ENCODE results near the gene ZFHX2. TPM values are rescaled to one million over a fixed set of nuclear protein-coding genes. Genes with fewer than 3 reads are reported as not detected.
A peak's percentile ranks its signal among the peaks of the same experiment; 100 is the strongest.
"Not testable (repeated sequence)": the region's sequence is repeated elsewhere in the genome, so short reads cannot be mapped to it uniquely, and the experiment has no call there.

Gene ZFHX2
- not detected in 2 replicates for total RNA-seq (2014; rRNA removed; shearing (Covaris generic); ENCODE audit: low replicate concordance)

DNA sequence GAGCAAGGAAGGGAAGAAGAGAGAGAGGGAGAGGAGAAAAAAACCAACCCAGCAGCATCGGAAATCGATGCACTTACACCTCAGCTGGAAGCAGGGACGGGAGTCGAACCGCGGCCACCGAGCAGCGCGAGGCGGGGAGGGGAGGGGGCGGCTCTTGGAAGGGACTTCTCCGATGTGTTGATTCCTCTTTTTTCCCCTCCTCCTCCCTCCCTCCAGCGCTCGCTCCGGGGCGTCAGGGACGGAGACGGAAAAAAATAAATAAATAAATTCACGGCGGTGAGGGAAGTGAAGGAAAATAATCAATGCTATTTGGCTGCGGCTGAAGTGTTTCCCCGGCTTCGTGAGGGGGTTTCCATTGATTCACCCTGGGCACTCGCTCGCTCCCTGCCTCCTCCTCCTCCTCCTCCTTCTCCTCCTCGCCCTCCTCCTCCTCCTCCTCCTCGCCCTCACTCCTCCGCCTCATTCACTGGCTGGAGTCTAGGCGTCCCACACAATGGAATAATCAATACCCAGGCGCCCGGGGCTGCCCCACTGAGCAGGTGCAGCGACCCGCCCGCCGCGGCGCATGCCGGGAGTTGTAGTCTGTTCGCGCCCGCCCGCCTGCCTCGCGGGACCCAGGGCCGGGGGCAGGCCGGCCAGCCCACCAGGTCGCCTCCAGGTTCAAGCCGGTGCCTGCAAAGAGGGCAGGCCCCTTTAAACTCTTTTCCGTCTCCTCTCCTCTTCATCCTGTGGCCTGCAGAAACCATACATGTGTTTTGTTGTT is at the start of gene ZFHX2:
Gene ZFHX2 (minus strand): TSS at position 500 of the 763 bp plus-strand sequence. CDS start 16,440 bp downstream, outside the sequence.
- in situ Hi-C loops (cut with HindIII; ENCODE audit: low pct_unique_long_range_greater_than_20kb, low sequenced_read_pairs) = no loop called here

DNA sequence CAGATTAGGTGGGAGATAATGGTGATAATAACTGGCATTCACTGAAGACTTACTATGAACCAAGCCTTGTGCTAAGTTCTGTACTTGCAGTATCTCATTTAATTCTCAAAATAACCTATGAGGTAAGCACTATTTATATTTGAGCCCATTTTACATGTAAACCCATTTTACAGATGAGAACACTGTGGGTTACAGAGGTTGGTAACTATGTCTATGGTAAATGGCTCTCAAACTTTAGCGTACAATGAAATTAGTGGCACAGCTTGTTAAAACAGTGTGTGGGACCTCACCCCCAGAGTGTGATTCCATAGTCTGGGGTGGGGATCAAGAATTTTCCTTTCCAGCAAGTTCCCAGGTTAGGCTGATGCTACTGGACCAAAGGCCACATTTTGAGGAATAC is 49.2 kb upstream of the ZFHX2 start:
- no peak for DNase-seq (ENCODE audit: low read depth)
- in situ Hi-C loops (cut with HindIII; ENCODE audit: low pct_unique_long_range_greater_than_20kb, low sequenced_read_pairs) = no loop called here

More for the DNA sequence above, at the start of gene ZFHX2:
- peak; percentile 63 for DNase-seq (ENCODE audit: low read depth)

DNA sequence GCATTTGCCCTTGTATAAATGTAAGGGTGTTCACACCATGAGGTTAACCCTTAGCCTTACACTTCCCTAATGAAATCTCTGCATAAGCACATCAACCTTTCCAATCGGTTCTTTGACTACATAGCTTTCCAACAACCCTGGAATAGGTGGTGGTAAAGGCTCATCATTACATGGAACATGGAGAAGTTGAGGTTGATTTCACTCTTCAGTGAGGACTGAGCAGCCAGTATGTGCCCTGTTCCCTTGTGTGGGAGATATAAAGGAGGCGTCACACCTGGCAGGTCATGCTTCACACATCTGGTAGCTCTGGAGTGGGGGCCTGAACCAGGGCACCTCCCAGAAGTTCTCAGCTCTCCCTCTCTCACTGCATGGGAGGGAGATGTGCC is 48.8 kb upstream of the ZFHX2 start:
- in situ Hi-C loops (cut with HindIII; ENCODE audit: low pct_unique_long_range_greater_than_20kb, low sequenced_read_pairs) = no loop called here
- no peak for DNase-seq (ENCODE audit: low read depth)

DNA sequence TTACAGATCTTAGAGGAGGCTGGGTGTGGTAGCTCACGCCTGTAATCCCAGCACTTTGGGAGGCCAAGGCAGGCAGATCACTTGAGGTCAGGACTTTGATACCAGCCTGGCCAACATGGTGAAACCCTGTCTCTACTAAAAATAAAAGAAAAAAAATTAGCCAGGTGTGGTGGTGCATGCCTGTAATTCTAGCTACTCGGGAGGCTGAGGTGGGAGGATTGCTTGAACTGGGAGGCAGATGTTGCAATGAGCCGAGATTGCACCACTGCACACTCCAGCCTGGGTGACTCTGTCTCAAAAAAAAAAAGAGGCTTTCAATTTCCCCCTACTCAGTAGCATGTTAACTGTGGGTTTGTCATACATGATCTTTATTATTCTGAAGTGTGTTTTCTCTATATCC is 42.6 kb upstream of the ZFHX2 start:
- DNase-seq (ENCODE audit: low read depth); in situ Hi-C loops (cut with HindIII; ENCODE audit: low pct_unique_long_range_greater_than_20kb, low sequenced_read_pairs): not testable (repeated sequence)

DNA sequence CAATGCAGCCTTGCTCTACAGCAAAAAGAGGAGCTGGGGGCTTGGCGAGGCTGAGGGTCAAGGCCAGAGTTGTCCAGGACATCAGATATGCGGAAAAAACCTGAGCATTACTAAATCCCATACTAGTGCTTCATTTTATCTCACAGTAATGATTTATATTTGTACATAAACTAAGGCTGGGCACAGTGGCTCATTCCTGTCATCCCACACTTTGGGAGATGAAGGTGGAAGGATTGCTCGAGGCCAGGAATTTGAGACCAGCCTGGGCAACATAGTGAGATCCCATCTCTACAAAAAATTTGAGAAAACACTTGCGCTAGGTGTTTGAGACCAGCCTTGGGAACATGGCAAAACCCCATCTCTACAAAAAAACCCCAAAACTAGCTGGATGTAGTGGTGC is 38.6 kb upstream of the ZFHX2 start:
- no peak for DNase-seq (ENCODE audit: low read depth)
- in situ Hi-C loops (cut with HindIII; ENCODE audit: low pct_unique_long_range_greater_than_20kb, low sequenced_read_pairs) = no loop called here

DNA sequence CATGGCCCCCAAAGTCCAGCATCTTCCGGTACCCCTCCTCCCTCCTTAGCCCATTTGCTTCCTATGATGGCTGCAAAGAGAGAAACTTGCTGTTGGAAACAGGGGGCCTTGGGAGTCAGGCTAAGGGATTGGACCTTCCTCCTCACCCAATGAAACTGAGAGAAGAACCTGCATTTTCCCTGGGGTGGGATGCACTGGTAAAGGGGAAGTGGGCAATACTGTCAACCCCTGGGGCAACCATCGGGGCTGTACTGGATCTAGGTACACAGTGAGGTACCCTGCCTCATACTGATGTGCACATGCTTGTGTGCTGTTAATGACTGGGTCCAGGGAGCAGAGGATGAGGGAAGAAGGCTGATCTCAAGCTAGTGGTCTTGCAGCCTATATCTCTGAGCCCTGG is 38.0 kb upstream of the ZFHX2 start:
- no peak for DNase-seq (ENCODE audit: low read depth)
- in situ Hi-C loops (cut with HindIII; ENCODE audit: low pct_unique_long_range_greater_than_20kb, low sequenced_read_pairs) = no loop called here

DNA sequence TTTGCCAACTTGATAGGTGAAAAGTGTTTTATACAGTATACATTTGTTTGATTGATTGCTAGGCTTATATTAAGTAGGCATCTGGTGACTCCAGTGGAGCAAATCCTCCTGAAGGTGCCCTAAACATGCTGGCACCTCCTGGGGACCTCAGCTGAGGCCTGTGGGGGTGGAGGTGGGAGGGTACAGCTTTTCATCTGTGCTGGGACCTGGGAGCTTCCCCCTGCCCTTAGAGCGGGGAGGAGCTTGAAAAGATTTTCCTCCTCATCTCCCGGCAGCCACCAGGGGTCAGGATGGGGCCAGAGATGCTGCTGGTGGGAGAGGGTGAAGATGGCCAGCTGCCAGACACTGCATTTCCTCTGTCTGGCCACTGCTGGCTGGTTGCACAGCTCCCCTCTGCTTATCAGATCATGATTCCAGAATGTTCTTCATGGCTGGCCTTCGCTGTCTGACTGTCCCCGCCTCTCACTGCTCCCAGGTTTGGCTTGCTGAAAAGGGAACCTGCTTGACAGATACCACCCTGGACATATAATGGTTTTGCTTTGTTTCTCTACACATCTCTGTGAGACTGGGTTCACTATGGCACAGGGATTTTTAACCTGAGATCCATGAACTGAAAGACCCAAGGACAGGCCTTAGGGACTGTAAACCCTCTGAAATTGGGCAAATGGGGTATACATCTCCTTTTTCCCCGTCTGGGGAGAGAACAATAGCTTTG is 37.5 kb upstream of the ZFHX2 start:
- peak; percentile 77 for DNase-seq (ENCODE audit: low read depth)
- in situ Hi-C loops (cut with HindIII; ENCODE audit: low pct_unique_long_range_greater_than_20kb, low sequenced_read_pairs) = no loop called here

DNA sequence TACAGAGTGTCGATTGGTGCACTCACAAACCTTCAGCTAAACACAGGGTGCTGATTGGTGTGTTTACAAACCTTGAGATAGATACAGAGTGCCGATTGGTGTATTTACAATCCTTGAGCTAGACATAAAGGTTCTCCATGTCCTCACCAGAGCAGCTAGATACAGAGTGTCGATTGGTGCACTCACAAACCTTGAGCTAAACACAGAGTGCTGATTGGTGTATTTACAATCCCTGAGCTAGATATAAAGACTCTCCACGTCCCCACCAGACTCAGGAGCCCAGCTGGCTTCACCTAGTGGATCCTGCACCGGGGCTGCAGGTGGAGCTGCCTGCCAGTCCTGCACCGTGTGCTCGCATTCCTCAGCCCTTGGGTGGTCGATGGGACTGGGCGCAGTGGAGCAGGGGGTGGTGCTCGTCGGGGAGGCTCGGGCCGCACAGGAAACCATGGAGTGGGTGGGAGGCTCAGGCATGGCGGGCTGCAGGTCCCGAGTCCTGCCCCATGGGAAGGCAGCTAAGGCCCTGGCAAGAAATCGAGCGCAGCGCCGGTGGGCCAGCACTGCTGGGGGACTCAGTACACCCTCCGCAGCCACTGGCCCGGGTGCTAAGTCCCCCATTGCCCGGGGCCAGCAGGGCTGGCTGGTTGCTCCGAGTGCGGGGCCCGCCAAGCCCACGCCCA is 33.1 kb upstream of the ZFHX2 start:
- in situ Hi-C loops (cut with HindIII; ENCODE audit: low pct_unique_long_range_greater_than_20kb, low sequenced_read_pairs); DNase-seq (ENCODE audit: low read depth): not testable (repeated sequence)

DNA sequence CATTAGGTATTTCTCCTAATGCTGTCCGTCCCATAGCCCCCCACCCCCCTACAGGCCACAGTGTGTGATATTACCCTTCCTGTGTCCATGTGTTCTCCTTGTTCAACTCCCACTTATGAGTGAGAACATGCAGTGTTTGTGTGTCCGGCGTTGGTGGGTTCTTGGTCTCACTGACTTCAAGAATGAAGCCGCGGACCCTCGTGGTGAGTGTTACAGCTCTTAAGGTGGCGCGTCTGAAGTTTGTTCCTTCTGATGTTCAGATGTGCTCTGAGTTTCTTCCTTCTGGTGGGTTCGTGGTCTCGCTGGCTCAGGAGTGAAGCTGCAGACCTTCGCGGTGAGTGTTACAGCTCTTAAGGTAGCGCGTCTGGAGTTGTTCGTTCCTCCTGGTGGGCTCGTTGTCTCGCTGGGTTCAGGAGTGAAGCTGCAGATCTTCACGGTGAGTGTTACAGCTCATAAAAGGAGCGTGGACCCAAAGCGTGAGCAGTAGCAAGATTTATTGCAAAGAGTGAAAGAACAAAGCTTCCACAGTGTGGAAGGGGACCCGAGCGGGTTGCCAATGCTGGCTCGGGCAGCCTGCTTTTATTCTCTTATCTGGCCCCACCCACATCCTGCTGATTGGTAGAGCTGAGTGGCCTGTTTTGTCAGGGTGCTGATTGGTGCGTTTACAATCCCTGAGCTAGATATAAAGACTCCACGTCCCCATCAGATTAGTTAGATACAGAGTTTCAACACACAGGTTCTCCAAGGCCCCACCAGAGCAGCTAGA is 32.4 kb upstream of the ZFHX2 start:
- in situ Hi-C loops (cut with HindIII; ENCODE audit: low pct_unique_long_range_greater_than_20kb, low sequenced_read_pairs); DNase-seq (ENCODE audit: low read depth): not testable (repeated sequence)

DNA sequence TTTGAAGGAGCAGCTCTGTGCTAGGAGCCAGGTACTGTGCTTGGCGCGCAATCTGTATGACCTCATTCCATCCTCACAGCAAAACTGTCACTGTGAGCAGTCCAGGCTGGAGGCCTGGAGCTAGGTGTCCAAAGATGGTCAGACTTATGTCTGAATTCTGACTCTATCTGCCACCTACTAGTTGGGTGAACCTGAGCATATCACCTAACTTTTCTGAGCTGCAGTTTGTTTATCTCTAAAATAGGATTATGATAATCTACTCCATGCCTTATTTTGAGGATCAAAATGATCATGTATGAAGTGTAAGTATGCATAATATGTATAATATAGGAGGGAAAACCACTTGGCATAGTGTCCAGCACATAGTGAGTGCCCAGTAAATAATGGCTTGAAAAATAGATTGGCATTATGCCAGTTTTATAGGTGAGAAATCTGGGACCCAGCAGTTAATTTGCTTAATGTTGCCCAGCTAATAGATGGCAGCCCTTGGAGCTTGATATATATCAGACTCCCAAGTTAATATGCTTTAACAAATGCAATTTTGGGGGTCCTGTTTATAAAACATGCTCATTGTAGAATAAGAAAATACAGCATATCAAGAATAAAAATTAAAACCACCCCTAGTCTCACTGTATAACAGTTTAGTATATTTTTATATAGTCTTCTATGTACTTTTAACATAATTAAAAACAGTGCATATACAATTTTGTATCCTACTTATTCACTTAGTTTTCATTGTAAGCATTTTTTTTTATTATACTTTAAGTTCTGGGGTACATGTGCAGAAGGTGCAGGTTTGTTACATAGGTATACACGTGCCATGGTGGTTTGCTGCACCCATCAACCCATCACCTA is 31.6 kb upstream of the ZFHX2 start:
- in situ Hi-C loops (cut with HindIII; ENCODE audit: low pct_unique_long_range_greater_than_20kb, low sequenced_read_pairs) = no loop called here
- DNase-seq (ENCODE audit: low read depth) = no peak

DNA sequence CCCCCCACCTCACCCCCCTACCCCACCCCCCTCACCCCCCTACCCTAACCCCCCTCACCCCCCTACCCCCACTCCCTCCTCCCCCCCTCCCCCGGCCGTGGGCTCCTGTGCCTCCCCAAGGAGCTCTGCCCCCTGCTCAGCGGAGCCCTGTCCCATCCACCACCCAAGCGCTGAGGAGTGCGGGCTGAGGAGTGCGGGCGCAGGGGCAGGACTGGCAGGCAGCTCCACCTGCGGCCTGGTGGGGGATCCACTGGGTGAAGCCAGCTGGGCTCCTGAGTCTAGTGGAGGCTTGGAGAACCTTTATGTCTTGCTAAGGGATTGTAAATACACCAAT is 29.4 kb upstream of the ZFHX2 start:
- in situ Hi-C loops (cut with HindIII; ENCODE audit: low pct_unique_long_range_greater_than_20kb, low sequenced_read_pairs) = no loop called here
- DNase-seq (ENCODE audit: low read depth) = no peak

DNA sequence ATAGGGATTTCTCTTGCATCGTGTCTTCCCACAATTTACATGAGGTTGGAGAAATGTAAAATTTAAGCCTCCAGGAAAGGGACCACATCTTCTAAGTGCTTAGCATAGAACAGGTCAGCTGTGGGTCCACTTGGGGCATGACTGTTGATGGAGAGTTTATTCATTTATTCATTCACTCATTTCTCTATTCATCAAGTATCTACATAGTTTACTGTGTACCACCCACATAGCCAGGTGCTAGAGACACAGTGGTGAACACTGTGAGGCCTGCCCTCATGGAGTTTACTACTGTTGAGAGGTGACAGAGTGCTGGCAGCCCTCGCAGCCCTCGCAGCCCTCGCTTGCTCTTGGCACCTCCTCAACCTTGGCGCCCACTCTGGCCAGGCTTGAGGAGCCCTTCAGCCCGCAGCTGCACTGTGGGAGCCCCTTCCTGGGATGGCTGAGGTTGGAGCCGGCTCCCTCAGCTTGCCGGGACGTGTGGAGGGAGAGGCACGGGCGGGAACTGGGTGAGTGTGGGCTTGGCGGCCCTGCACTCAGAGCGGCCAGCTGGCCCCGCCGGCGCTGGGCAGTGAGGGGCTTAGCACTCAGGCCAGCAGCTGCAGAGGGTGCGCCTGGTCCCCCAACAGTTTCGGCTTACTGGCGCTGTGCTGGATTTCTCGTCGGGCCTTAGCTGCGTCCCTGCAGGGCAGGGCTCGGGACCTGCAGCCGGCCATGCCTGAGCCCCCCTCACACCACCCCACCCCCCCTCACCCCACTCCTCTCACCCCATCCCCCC is 28.8 kb upstream of the ZFHX2 start:
- in situ Hi-C loops (cut with HindIII; ENCODE audit: low pct_unique_long_range_greater_than_20kb, low sequenced_read_pairs) = no loop called here
- no peak for DNase-seq (ENCODE audit: low read depth)

DNA sequence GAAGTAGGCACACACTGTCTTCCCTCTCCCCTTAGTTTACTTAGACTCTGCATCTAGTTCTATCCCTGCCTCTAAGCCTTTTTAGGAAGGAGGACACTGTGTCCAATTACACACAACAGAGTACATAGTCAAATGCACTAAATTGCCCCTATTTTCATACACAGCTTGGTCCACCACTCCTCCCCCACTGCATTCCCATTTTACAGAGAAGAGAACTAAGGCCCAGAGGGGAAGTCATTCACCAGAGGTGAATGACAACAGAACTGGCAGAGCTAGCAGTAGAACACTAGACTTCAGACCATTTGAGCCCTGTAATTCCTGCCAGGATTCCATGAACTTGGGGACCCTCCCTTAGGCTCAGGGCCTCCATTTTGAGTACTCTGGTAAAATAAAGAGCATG is 28.2 kb upstream of the ZFHX2 start:
- in situ Hi-C loops (cut with HindIII; ENCODE audit: low pct_unique_long_range_greater_than_20kb, low sequenced_read_pairs) = no loop called here
- DNase-seq (ENCODE audit: low read depth) = no peak

DNA sequence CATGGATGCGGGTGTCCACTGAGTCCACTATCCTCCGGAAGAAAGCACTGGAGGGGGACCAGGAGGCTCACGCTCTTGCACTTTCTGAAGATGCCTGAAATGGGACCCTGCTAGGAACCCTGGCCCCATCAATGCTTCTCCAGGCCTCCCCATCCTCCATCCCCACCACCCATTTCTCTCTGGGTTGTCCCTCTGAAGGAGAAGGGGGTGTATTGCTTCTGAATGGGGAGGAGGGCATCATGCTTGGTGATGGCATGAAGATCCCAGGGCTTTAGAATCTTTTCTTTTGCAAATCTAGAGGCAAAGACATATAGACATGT is 27.7 kb upstream of the ZFHX2 start:
- in situ Hi-C loops (cut with HindIII; ENCODE audit: low pct_unique_long_range_greater_than_20kb, low sequenced_read_pairs) = no loop called here

DNA sequence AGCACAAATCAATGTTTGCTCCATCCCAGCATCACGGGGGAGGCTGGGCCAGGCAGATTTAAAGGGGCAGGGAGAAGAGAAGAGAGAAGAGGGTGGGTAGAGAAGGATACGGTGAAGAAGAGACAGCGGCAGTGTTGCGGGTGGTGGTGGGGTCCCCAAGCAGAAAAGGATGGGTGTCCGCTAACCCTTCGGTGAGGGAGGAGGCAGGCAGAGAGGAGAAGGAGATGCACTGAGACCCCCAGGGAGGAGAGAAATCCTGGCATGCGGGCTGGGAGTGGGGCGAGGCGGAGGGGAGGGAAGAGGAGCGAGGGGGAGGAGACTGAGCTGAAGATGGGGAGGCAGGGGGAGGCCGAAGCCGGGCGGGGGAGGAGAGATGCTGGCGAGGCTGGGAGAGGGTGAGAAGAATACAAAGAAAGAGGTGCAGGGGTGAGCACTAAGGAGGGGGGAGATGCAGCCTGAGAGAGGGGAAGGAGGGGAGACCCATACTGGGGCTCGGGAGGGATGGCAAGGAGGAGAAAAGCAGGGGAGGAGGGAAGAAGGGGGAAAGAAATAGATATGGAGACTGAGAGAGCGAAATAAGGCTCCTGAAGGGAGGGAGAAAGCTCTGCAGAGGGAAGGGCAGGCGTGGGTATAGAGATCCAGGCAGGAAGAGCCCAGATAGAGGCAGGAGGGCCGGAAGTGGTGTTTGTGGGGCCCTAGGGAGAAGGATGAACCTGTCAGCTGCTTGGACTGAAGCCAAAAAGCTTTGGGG is 27.2 kb upstream of the ZFHX2 start, which contains the start of gene JPH4:
Gene JPH4 (minus strand): TSS at position 231 of the 751 bp plus-strand sequence. CDS start 1,337 bp downstream, outside the sequence.
- DNase-seq (ENCODE audit: low read depth) = no peak
- in situ Hi-C loops (cut with HindIII; ENCODE audit: low pct_unique_long_range_greater_than_20kb, low sequenced_read_pairs) = no loop called here

More for the DNA sequence above, 27.7 kb upstream of the ZFHX2 start:
- no peak for DNase-seq (ENCODE audit: low read depth)

DNA sequence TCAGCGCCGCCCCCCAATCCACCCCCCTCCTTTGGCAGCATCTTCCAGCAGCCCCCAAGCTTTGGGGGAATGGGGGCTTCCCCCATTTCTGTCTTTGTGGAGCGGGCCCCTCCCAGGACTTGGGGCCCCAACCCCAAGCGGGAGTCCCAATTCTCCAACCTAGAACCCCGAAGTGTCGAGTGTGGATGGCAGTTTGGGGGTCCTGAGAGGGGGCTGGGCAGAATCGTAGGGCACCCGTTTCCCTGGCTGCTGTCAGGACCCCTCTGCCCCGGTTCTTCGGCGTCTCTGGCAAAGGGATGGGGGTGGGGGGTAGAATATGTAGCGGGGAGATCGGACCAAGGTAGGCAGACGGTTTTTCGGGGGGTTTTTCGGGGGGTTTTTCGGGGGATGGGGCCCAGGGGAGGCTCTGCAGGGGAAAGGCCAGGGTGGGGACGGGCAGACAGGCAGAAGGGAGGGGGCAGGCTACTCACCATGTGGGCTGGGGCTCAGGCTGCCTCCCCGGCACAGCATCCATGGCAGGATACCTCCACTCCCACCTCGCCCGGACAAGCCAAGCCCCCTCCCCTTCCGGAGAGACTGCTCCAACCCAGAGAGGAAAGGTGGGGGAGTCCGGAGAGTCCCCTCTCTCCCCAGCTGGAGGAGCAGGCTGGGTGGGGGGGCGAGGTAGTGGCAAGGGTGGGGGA is 26.3 kb upstream of the ZFHX2 start:
- no peak for DNase-seq (ENCODE audit: low read depth)
- in situ Hi-C loops (cut with HindIII; ENCODE audit: low pct_unique_long_range_greater_than_20kb, low sequenced_read_pairs) = no loop called here
